ENCODE results near the gene BLNK.

BLNK gene

DNA sequence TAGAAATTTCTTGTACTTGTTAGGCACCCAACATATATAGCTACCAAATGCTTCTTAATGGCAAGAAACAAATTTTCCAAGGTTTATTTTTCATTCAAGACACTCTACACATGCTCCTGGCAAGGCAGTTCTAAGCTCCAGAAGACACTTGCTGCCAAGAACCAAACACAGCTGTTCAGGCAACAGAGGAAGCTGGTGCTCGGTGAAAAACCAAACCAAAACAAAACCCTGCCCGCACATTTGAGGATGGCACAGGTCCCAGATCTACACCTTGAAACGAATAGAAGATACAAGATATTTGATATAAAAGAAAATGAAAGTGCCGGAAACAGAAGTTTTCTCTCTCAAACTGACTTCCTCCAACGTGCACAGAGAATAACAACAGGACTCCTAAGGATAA is 28.0 kb upstream of the BLNK start:
- H3K4me1 ChIP-seq (ENCODE audit: control insufficient read depth, insufficient read depth, low read length) = no peaks in the 10 kb centered on the region
- no peak overlapping the region for H3K4me3 ChIP-seq (ENCODE audit: low read depth, low read length)
- H3K9me3 ChIP-seq (ENCODE audit: control insufficient read depth, insufficient read depth, low read depth, low read length) = no peaks in the 10 kb centered on the region
- CTCF ChIA-PET = interaction anchor here (1.0 to 1.2 kb wide), 3 partner anchors 8 to 78 kb away, joined by 3 to 6 read pairs (median 3); no protein-coding TSS in a partner anchor
- no peaks in the 10 kb centered on the region for H3K36me3 ChIP-seq (ENCODE audit: control insufficient read depth in 2 of 2, insufficient read depth in 1 of 2, low read length in 2 of 2)
- no peak overlapping the region for H3K27ac ChIP-seq (ENCODE audit: extremely low read depth, low read depth, low read length)
- TF ChIP-seq ZNF544 (tag by site-specific recombination; IDR thresholded peaks at IDR 0.05) (no peak), KLF8 (tag by site-specific recombination; IDR thresholded peaks at IDR 0.05) (no peak)
- TF ChIP-seq, protein P1, sequence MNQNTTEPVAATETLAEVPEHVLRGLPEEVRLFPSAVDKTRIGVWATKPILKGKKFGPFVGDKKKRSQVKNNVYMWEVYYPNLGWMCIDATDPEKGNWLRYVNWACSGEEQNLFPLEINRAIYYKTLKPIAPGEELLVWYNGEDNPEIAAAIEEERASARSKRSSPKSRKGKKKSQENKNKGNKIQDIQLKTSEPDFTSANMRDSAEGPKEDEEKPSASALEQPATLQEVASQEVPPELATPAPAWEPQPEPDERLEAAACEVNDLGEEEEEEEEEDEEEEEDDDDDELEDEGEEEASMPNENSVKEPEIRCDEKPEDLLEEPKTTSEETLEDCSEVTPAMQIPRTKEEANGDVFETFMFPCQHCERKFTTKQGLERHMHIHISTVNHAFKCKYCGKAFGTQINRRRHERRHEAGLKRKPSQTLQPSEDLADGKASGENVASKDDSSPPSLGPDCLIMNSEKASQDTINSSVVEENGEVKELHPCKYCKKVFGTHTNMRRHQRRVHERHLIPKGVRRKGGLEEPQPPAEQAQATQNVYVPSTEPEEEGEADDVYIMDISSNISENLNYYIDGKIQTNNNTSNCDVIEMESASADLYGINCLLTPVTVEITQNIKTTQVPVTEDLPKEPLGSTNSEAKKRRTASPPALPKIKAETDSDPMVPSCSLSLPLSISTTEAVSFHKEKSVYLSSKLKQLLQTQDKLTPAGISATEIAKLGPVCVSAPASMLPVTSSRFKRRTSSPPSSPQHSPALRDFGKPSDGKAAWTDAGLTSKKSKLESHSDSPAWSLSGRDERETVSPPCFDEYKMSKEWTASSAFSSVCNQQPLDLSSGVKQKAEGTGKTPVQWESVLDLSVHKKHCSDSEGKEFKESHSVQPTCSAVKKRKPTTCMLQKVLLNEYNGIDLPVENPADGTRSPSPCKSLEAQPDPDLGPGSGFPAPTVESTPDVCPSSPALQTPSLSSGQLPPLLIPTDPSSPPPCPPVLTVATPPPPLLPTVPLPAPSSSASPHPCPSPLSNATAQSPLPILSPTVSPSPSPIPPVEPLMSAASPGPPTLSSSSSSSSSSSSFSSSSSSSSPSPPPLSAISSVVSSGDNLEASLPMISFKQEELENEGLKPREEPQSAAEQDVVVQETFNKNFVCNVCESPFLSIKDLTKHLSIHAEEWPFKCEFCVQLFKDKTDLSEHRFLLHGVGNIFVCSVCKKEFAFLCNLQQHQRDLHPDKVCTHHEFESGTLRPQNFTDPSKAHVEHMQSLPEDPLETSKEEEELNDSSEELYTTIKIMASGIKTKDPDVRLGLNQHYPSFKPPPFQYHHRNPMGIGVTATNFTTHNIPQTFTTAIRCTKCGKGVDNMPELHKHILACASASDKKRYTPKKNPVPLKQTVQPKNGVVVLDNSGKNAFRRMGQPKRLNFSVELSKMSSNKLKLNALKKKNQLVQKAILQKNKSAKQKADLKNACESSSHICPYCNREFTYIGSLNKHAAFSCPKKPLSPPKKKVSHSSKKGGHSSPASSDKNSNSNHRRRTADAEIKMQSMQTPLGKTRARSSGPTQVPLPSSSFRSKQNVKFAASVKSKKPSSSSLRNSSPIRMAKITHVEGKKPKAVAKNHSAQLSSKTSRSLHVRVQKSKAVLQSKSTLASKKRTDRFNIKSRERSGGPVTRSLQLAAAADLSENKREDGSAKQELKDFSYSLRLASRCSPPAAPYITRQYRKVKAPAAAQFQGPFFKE (tag by site-specific recombination; IDR thresholded peaks at IDR 0.05; ENCODE audit: borderline replicate concordance) = no peak
- POLR2A ChIA-PET = no interaction called here

- POLR2A ChIA-PET = no interaction called here
- Histone ChIP-seq H3K9me3 (ENCODE audit: control insufficient read depth, insufficient read depth, low read depth, low read length) (no peaks in the 10 kb centered on the region), H3K4me1 (ENCODE audit: control insufficient read depth, insufficient read depth, low read length) (no peaks in the 10 kb centered on the region), H3K4me3 (ENCODE audit: low read depth, low read length) (no peak overlapping the region), H3K36me3 (ENCODE audit: control insufficient read depth in 2 of 2, insufficient read depth in 1 of 2, low read length in 2 of 2) (no peaks in the 10 kb centered on the region), H3K27ac (ENCODE audit: extremely low read depth, low read depth, low read length) (no peak overlapping the region)
- CTCF ChIA-PET = interaction anchor here (1.0 kb wide), 1 partner anchor 69 kb away, joined by 4 read pairs; no protein-coding TSS in a partner anchor
- TF ChIP-seq ZNF555 (tag by site-specific recombination; conservative IDR thresholded peaks at IDR 0.05) = no peak
- TF ChIP-seq ZNF341 (tag by site-specific recombination; IDR thresholded peaks at IDR 0.05; ENCODE audit: low read depth) = no peak
- TF ChIP-seq, protein P2, sequence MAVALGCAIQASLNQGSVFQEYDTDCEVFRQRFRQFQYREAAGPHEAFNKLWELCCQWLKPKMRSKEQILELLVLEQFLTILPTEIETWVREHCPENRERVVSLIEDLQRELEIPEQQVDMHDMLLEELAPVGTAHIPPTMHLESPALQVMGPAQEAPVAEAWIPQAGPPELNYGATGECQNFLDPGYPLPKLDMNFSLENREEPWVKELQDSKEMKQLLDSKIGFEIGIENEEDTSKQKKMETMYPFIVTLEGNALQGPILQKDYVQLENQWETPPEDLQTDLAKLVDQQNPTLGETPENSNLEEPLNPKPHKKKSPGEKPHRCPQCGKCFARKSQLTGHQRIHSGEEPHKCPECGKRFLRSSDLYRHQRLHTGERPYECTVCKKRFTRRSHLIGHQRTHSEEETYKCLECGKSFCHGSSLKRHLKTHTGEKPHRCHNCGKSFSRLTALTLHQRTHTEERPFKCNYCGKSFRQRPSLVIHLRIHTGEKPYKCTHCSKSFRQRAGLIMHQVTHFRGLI (tag by site-specific recombination; IDR thresholded peaks at IDR 0.05) = no peak
- no peak for TF ChIP-seq MYNN (tag by site-specific recombination; IDR thresholded peaks at IDR 0.05; ENCODE audit: borderline replicate concordance)
- no peak for TF ChIP-seq ZNF776 (tag by site-specific recombination; IDR thresholded peaks at IDR 0.05; ENCODE audit: borderline replicate concordance)
- TF ChIP-seq ZBTB11 (tag by site-specific recombination; conservative IDR thresholded peaks at IDR 0.05; ENCODE audit: low read depth) = no peak
- TF ChIP-seq ZNF544 (tag by site-specific recombination; IDR thresholded peaks at IDR 0.05) = no peak
- TF ChIP-seq HOXD13 (CRISPR knock-in tag; IDR thresholded peaks at IDR 0.05; ENCODE audit: borderline replicate concordance) = no peak
- no peak for TF ChIP-seq ZNF670 (tag by site-specific recombination; IDR thresholded peaks at IDR 0.05; ENCODE audit: low read depth)
- TF ChIP-seq YY2 (tag by site-specific recombination; IDR thresholded peaks at IDR 0.05) = no peak
- no peak for TF ChIP-seq ZBTB26 (tag by site-specific recombination; optimal IDR thresholded peaks at IDR 0.05)
- no peak for TF ChIP-seq ZNF561 (tag by site-specific recombination; IDR thresholded peaks at IDR 0.05; ENCODE audit: borderline replicate concordance)
- TF ChIP-seq, protein P3, sequence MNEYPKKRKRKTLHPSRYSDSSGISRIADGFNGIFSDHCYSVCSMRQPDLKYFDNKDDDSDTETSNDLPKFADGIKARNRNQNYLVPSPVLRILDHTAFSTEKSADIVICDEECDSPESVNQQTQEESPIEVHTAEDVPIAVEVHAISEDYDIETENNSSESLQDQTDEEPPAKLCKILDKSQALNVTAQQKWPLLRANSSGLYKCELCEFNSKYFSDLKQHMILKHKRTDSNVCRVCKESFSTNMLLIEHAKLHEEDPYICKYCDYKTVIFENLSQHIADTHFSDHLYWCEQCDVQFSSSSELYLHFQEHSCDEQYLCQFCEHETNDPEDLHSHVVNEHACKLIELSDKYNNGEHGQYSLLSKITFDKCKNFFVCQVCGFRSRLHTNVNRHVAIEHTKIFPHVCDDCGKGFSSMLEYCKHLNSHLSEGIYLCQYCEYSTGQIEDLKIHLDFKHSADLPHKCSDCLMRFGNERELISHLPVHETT (tag by site-specific recombination; IDR thresholded peaks at IDR 0.05) = no peak
- TF ChIP-seq ZNF202 (tag by site-specific recombination; IDR thresholded peaks at IDR 0.05; ENCODE audit: borderline replicate concordance) = no peak
- no peak for TF ChIP-seq ZNF610 (tag by site-specific recombination; IDR thresholded peaks at IDR 0.05; ENCODE audit: borderline replicate concordance)
- no peak for TF ChIP-seq BCL11A (tag by site-specific recombination; IDR thresholded peaks at IDR 0.05; ENCODE audit: low read depth)
- no peak for TF ChIP-seq ZNF184 (tag by site-specific recombination; IDR thresholded peaks at IDR 0.05)
Observed at GRCh38 chr10:96298362-96298761, 27.0 kb upstream of the BLNK start.

Measured in HEK293 (cell line).